Subcutaneous abdominal adipose tissue (tissue), 5 donors: ENCODE results near the gene KLHL35.
A peak's percentile ranks its signal among the peaks of the same experiment; 100 is the strongest.

ENCODE experiments used
- H3K27ac ChIP-seq: one replicate; pipeline ENCODE4 v1.7.0; 2013; ENCODE audit warnings: low read depth, mild to moderate bottlenecking, inconsistent platforms, low read length, moderate library complexity
- H3K27me3 ChIP-seq, 5 donors: one replicate each; pipeline ENCODE4 v1.7.0; 2013; ENCODE audit warnings: low read length in 5 of 5, inconsistent platforms in 1 of 5; ENCODE audit not compliant: control insufficient read depth in 5 of 5, insufficient read depth in 4 of 5
- H3K36me3 ChIP-seq, 5 donors: one replicate each; pipeline ENCODE4 v1.7.0; 2013; ENCODE audit warnings: low read length in 5 of 5; ENCODE audit not compliant: control insufficient read depth in 5 of 5, insufficient read depth in 5 of 5
- H3K4me1 ChIP-seq, 5 donors: one replicate each; pipeline ENCODE4 v1.7.0; 2013; ENCODE audit warnings: low read length in 5 of 5, mild to moderate bottlenecking in 3 of 5, moderate library complexity in 1 of 5; ENCODE audit not compliant: control insufficient read depth in 5 of 5, insufficient read depth in 5 of 5
- H3K4me3 ChIP-seq, 5 donors: one replicate each; pipeline ENCODE4 v1.7.0; 2013; ENCODE audit warnings: low read length in 5 of 5, low read depth in 1 of 5
- H3K9ac ChIP-seq, 5 donors: one replicate each; pipeline ENCODE4 v1.7.0; 2013; ENCODE audit warnings: low read length in 5 of 5, mild to moderate bottlenecking in 4 of 5, moderate library complexity in 3 of 5
- H3K9me3 ChIP-seq, 5 donors: one replicate each; pipeline ENCODE4 v1.7.0; 2013; ENCODE audit warnings: low read length in 5 of 5; ENCODE audit not compliant: control insufficient read depth in 5 of 5
- donor health status: healthy.
- donor health status: healthy.
- donor health status: healthy.
- donor health status: healthy.
- donor health status: healthy.

The KLHL35 gene

DNA sequence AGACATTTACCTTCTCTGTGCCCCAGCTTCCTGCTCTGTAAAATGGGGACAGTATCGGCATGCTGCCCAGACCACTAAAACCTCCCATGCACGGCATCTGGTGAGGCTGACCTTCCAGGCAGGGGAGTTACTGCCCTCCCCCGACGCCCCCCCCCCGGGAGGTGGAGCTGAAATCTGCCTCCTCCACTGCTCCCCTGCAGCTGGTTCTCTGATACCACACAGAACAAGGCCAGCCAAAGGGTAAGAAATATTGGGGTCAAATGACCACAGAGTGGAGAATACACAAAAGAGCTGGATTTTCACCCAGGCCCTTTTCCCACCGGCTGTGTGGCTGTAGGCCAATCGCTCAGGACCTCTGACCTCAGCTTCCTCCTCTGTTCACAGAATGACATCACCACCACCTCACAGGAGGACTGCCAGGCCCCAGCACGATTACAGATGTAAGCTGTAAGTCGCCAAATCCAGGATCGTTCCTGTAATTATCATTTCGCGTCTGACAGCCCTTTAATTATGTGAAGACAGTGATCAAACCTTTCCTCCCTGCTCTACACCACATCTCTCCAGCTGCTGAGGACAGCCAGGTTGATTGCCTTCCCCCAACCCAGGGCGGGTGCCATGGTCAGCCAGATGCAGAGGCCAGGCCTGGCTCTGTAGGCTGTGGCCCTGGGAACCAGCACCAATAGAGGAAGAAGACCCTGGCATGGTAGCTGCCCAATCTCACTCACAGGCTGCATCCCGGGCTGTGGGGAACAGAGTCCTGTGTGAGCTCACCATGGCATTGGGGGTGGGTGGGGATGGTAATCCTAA is 35.7 kb upstream of the KLHL35 start:
- Histone ChIP-seq H3K9me3 (no peaks in the 10 kb centered on the region), H3K27me3 (no peaks in the 10 kb centered on the region), H3K36me3 (peaks cover 0 to 39% (median 31%) of the 10 kb centered on the region in 5 donors), H3K4me1 (peaks cover 4 to 53% (median 19%) of the 10 kb centered on the region in 5 donors), H3K27ac (peak overlapping the region; percentile 10), H3K4me3 (no peak overlapping the region), H3K9ac (peak overlapping the region in 2 of 5 donors; percentile 53 to 64)

- Histone ChIP-seq H3K27ac (no peak overlapping the region), H3K9ac (no peak overlapping the region), H3K27me3 (no peaks in the 10 kb centered on the region), H3K36me3 (peaks cover 0 to 35% (median 29%) of the 10 kb centered on the region in 5 donors), H3K4me3 (no peak overlapping the region), H3K4me1 (peaks cover 4 to 58% (median 27%) of the 10 kb centered on the region in 5 donors), H3K9me3 (no peaks in the 10 kb centered on the region)
Measured at GRCh38 chr11:75467881-75468280, 34.9 kb upstream of the KLHL35 start.

DNA sequence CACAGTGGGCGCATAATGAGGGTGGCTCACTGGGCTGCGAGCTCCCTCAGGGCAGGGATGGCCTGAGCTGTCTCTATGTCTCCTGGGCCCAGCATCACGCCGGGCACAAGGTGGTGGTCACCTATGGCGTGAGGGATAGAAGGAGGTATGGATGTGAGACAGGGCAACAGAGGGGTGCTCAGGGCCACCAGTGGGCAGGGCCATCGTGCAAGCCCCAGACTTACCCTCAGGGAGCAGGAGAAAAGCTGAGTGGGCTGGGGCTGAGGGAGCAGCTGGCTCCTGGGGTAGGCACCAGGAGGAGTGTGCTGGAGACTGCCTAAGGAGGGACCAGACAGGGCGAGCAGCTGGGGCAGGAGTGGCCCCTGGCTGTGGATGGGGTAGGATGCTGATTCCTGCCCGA is 34.3 kb upstream of the KLHL35 start:
- H3K9ac ChIP-seq = no peak overlapping the region
- no peaks in the 10 kb centered on the region for H3K27me3 ChIP-seq
- H3K36me3 ChIP-seq = peaks cover 0 to 36% (median 28%) of the 10 kb centered on the region in 5 donors
- H3K27ac ChIP-seq = no peak overlapping the region
- H3K4me1 ChIP-seq = peaks cover 4 to 56% (median 27%) of the 10 kb centered on the region in 5 donors
- no peaks in the 10 kb centered on the region for H3K9me3 ChIP-seq
- no peak overlapping the region for H3K4me3 ChIP-seq

- no peaks in the 10 kb centered on the region for H3K9me3 ChIP-seq
- no peaks in the 10 kb centered on the region for H3K27me3 ChIP-seq
- H3K4me1 ChIP-seq = peaks cover 4 to 53% (median 35%) of the 10 kb centered on the region in 5 donors
- H3K4me3 ChIP-seq = no peak overlapping the region
- H3K36me3 ChIP-seq = peaks cover 0 to 34% (median 23%) of the 10 kb centered on the region in 5 donors
- no peak overlapping the region for H3K27ac ChIP-seq
- H3K9ac ChIP-seq = no peak overlapping the region
Measured at GRCh38 chr11:75465701-75466531, 32.9 kb upstream of the KLHL35 start.

GRCh38 chr11:75463106-75463774 is 30.2 kb upstream of the KLHL35 start:
- Histone ChIP-seq H3K9ac (no peak overlapping the region), H3K9me3 (no peaks in the 10 kb centered on the region), H3K36me3 (peaks cover 0 to 40% (median 29%) of the 10 kb centered on the region in 5 donors), H3K27me3 (no peaks in the 10 kb centered on the region), H3K4me3 (no peak overlapping the region), H3K4me1 (peaks cover 0 to 40% (median 26%) of the 10 kb centered on the region in 5 donors), H3K27ac (no peak overlapping the region)

GRCh38 chr11:75462117-75462653 is 29.2 kb upstream of the KLHL35 start:
- Histone ChIP-seq H3K4me3 (no peak overlapping the region), H3K4me1 (peaks cover 0 to 30% (median 26%) of the 10 kb centered on the region in 5 donors), H3K9me3 (no peaks in the 10 kb centered on the region), H3K9ac (no peak overlapping the region), H3K27me3 (no peaks in the 10 kb centered on the region), H3K36me3 (peaks cover 0 to 39% (median 35%) of the 10 kb centered on the region in 5 donors), H3K27ac (no peak overlapping the region)

- Histone ChIP-seq H3K9ac (no peak overlapping the region), H3K4me1 (peaks cover 0 to 29% (median 19%) of the 10 kb centered on the region in 5 donors), H3K4me3 (no peak overlapping the region), H3K27me3 (no peaks in the 10 kb centered on the region), H3K27ac (no peak overlapping the region), H3K9me3 (no peaks in the 10 kb centered on the region), H3K36me3 (peaks cover 0 to 45% (median 36%) of the 10 kb centered on the region in 5 donors)
Measured at GRCh38 chr11:75461151-75461550, 28.1 kb upstream of the KLHL35 start.

- no peaks in the 10 kb centered on the region for H3K27me3 ChIP-seq
- no peak overlapping the region for H3K4me3 ChIP-seq
- H3K36me3 ChIP-seq = peaks cover 0 to 48% (median 34%) of the 10 kb centered on the region in 5 donors
- no peaks in the 10 kb centered on the region for H3K9me3 ChIP-seq
- no peak overlapping the region for H3K9ac ChIP-seq
- no peak overlapping the region for H3K27ac ChIP-seq
- H3K4me1 ChIP-seq = peaks cover 0 to 29% (median 24%) of the 10 kb centered on the region in 5 donors
Measured at GRCh38 chr11:75456596-75457183, 23.7 kb upstream of the KLHL35 start.

- Histone ChIP-seq H3K27ac (peak overlapping the region; percentile 42), H3K9ac (peak overlapping the region in 1 of 5 donors; percentile 45), H3K27me3 (no peaks in the 10 kb centered on the region), H3K36me3 (peaks cover 0 to 43% (median 29%) of the 10 kb centered on the region in 5 donors), H3K4me3 (no peak overlapping the region), H3K4me1 (peaks cover 0 to 22% (median 20%) of the 10 kb centered on the region in 5 donors), H3K9me3 (no peaks in the 10 kb centered on the region)
Measured at GRCh38 chr11:75454987-75455386, 22.0 kb upstream of the KLHL35 start.
